ENCODE data around the gene KRTAP5-10.

DNA sequence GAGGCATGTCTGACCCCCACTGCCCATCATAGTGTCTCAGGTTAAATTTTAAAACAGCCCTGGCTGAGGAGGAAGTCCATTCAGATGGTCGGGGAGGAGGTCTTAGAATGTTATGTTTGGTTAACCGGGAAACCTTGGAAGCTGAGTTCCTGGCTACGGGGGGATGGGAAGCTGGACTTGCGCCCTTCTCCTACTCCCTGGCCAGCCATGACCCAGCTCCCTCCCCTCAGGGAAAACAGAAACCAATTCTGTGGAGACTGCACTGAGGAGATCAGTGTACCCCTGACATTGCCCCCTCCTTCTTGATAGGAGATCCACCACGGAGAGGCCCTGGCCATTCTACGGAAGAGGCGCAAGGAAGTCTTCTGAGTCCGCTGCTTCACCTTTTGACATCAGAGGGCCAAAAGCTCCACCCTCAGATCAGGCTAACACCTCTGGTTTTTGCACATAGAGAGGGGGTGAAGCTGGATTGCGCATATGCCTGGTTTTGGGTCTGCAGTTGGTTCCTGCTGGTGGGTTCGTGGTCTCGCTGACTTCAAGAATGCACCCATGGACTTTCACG lies 19.9 kb upstream of the KRTAP5-10 start:
- no peak for TF ChIP-seq POLR2A (IDR thresholded peaks at IDR 0.05)
- TF ChIP-seq, protein P1, sequence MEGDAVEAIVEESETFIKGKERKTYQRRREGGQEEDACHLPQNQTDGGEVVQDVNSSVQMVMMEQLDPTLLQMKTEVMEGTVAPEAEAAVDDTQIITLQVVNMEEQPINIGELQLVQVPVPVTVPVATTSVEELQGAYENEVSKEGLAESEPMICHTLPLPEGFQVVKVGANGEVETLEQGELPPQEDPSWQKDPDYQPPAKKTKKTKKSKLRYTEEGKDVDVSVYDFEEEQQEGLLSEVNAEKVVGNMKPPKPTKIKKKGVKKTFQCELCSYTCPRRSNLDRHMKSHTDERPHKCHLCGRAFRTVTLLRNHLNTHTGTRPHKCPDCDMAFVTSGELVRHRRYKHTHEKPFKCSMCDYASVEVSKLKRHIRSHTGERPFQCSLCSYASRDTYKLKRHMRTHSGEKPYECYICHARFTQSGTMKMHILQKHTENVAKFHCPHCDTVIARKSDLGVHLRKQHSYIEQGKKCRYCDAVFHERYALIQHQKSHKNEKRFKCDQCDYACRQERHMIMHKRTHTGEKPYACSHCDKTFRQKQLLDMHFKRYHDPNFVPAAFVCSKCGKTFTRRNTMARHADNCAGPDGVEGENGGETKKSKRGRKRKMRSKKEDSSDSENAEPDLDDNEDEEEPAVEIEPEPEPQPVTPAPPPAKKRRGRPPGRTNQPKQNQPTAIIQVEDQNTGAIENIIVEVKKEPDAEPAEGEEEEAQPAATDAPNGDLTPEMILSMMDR (IDR thresholded peaks at IDR 0.05) = no peak
